Dermis blood vessel endothelial cell (primary cell): ENCODE data around the gene DDX20. TPM values are rescaled to one million over a fixed set of nuclear protein-coding genes. Genes with fewer than 3 reads are reported as not detected.

ENCODE experiments used
- DNase-seq: peaks from one replicate; pipeline ENCODE4 v3.0.0; 2010
- total RNA-seq: library from RNA; depleted of rRNA; stranded (reverse); fragments of >200 nt; gene quantifications from 2 replicates; pipeline ENCODE4 v1.2.3, GENCODE V29; 2014

Gene DDX20
- total RNA-seq, 1 donor from 2014 or later = 28.1 TPM

GRCh38 chr1:111751906-111752575 lies 3.7 kb upstream of the DDX20 start:
- no peak for DNase-seq

GRCh38 chr1:111754984-111755330 lies 744 bp upstream of the DDX20 start:
- peak; percentile 69 for DNase-seq

- DNase-seq = no peak
Measured at GRCh38 chr1:111756124-111756513, 418 bp downstream of the DDX20 start.

- DNase-seq = no peak
Measured at GRCh38 chr1:111758373-111758772, 2.7 kb downstream of the DDX20 start.

GRCh38 chr1:111761717-111762116 lies 6.0 kb downstream of the DDX20 start:
- DNase-seq = no peak

GRCh38 chr1:111762332-111762731 lies 6.6 kb downstream of the DDX20 start:
- no peak for DNase-seq

GRCh38 chr1:111768023-111768422 lies 12.3 kb downstream of the DDX20 start:
- DNase-seq = no peak

GRCh38 chr1:111768625-111769024 lies 12.9 kb downstream of the DDX20 start:
- DNase-seq = no peak

- DNase-seq = peak; percentile 80
Measured at GRCh38 chr1:111769517-111770146, 13.9 kb downstream of the DDX20 start.

GRCh38 chr1:111770916-111771315 lies 15.2 kb downstream of the DDX20 start:
- DNase-seq = no peak

- DNase-seq = no peak
Measured at GRCh38 chr1:111775966-111776365, 20.3 kb downstream of the DDX20 start.

GRCh38 chr1:111776391-111776790 lies 20.7 kb downstream of the DDX20 start:
- no peak for DNase-seq

GRCh38 chr1:111776861-111777260 lies 21.2 kb downstream of the DDX20 start:
- DNase-seq = no peak

GRCh38 chr1:111777301-111777700 lies 21.6 kb downstream of the DDX20 start:
- no peak for DNase-seq

- no peak for DNase-seq
Measured at GRCh38 chr1:111778066-111778465, 22.4 kb downstream of the DDX20 start.

GRCh38 chr1:111778541-111779051 lies 22.9 kb downstream of the DDX20 start:
- DNase-seq = no peak

GRCh38 chr1:111779546-111779945 lies 23.8 kb downstream of the DDX20 start:
- DNase-seq = no peak

GRCh38 chr1:111784273-111784901 lies 28.7 kb downstream of the DDX20 start:
- DNase-seq = no peak

- DNase-seq = no peak
Measured at GRCh38 chr1:111786669-111787207, 31.0 kb downstream of the DDX20 start.

- DNase-seq = no peak
Measured at GRCh38 chr1:111789142-111789541, 33.4 kb downstream of the DDX20 start.

GRCh38 chr1:111789666-111790316 lies 34.1 kb downstream of the DDX20 start:
- DNase-seq = no peak

GRCh38 chr1:111791776-111792175 lies 36.1 kb downstream of the DDX20 start:
- no peak for DNase-seq

- DNase-seq = no peak
Measured at GRCh38 chr1:111792249-111792648, 36.5 kb downstream of the DDX20 start.
